Panc1 (cell line): ENCODE results near the gene ITLN2.

ENCODE experiments used
- CTCF ChIP-seq: fragments of 450-650 bp; IDR thresholded peaks from 2 replicates; pipeline ENCODE4 v1.5.1; 2017; ENCODE audit warnings: mild to moderate bottlenecking
- POLR2AphosphoS5 ChIP-seq: IDR thresholded peaks from 2 replicates; pipeline ENCODE4 v1.6.1; 2012; ENCODE audit warnings: mild to moderate bottlenecking, low read depth, low read length, moderate library complexity
- REST ChIP-seq, 2 experiments: IDR thresholded peaks; 2 replicates each; pipeline ENCODE4 v1.6.1; 2011 to 2012; ENCODE audit warnings: low read depth in 2 of 2, control low read depth in 1 of 2, low read length in 1 of 2, mild to moderate bottlenecking in 1 of 2, moderate library complexity in 1 of 2; ENCODE audit not compliant: insufficient read depth in 1 of 2
- SIN3A ChIP-seq: IDR thresholded peaks from 2 replicates; pipeline ENCODE4 v1.6.1; 2012; ENCODE audit warnings: low read depth, mild to moderate bottlenecking, low read length, moderate library complexity, borderline replicate concordance; ENCODE audit not compliant: insufficient read depth
- TCF7L2 ChIP-seq: IDR thresholded peaks from 2 replicates; pipeline ENCODE4 v1.6.1; 2011; ENCODE audit warnings: mild to moderate bottlenecking, low read depth, low read length, inconsistent platforms

- no peak for TF ChIP-seq CTCF
- TF ChIP-seq TCF7L2 = no peak
- TF ChIP-seq POLR2AphosphoS5 = no peak
- no peak for TF ChIP-seq SIN3A
- TF ChIP-seq REST (IDR thresholded peaks at IDR 0.05; ENCODE audit: insufficient read depth in 1 of 2, low read depth in 2 of 2, low read length in 1 of 2) = no peak
Measured at GRCh38 chr1:160985723-160986122, 31.1 kb upstream of the ITLN2 start.
